GM21423 (cell line): ENCODE data around the gene ABI2.
"Not testable (repeated sequence)": the region's sequence is repeated elsewhere in the genome, so short reads cannot be mapped to it uniquely, and the experiment has no call there.

Experiments
- ATAC-seq: cut with Tn5 transposase; IDR thresholded peaks from one replicate; pipeline ENCODE4 v1.9.1; 2021; ENCODE audit warnings: mild to moderate bottlenecking, moderate library complexity; ENCODE audit not compliant: unreplicated experiment

The ABI2 gene

GRCh38 chr2:203354966-203355365 lies 26.8 kb downstream of the ABI2 start:
- ATAC-seq: no peak

DNA sequence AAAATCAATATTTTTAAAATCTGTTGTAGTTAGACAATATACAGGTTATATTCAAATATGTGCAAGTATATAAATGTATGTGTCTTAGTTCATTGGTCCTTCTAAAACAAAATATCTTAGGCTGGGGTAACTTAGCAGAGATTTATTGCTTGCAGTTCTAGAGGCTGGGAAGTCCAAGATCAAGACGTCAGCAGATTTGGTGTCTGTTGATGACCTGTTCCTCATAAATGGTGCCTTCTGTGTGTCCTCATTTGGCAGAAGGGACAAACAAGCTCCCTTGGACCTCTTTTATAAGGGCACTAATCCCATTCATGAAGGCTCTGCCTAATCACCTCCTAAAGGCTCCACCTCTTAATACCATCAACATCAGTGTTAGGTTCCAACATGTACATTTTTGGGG lies 31.3 kb downstream of the ABI2 start:
- no peak for ATAC-seq

- no peak for ATAC-seq
Measured at GRCh38 chr2:203360833-203361430, 32.7 kb downstream of the ABI2 start.

DNA sequence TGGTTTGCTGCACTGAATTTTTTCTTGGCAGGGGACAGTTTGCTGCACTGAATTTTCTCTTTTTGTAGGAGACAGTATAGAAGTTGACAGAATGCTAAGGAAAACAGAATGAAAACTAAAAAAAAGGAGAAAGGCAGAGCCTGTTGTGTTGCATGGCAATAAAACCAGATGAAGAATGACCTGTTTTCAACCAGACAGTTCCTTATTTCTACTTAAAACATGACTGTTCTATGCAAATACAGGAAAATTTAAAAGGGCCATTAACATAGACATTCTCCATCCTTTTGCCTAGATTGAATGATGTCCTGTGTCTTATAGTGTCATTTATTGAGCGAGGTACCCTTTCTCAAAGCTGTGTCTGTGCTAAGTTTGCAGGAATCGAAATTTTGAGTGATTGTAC lies 33.3 kb downstream of the ABI2 start:
- ATAC-seq: no peak

DNA sequence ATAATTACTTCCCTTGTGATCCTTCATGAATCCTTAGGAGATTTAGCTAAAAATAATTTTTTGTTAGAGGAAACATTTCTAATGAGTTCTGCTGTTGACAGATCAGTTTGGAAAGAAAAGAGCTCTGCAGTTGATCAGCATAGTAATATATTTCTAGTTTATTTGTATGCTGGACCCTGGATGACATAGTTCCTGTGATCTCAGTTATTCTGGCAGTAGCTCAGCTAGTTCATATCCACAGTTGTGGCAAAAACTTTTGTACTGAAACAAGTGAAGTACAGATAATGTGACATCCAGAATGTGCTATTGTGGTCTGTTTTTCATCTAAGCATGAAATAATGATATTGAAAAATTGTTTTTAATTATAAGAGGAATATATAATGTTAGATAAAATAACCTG lies 33.7 kb downstream of the ABI2 start:
- ATAC-seq: no peak

DNA sequence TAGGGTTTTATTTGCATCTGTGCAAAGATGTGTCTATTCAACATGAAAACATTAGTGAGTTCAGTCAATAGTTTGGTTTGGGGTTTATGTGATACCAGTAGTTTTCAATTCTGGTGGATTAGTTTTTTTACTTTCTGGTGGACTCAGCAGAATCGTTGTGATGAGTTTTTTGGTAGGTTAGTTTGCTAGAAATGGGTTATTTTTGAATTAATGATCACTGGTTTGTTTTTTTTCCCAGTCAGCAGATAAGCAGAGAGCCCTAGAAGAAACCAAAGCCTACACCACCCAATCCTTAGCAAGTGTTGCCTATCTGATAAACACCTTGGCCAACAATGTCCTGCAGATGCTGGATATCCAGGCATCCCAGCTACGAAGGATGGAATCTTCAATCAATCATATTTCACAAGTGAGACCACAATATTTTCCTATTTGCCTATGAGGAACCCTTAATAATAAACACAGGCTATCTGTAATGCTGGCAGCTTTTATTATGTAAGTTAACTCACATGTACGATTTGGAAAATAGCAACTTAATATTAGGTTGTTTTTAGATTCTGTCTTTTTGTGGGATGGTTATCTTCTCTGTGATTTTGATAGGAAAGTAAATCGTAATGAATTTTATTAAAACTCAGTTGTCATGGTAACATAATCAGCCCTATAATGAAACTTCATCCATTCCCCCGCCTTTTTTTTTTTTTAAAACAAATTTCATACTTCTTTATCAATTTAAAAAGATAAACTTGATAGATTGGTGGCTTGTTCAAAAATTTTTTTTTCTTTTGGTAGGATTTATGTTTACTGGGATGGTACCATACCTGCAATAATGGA lies 38.7 kb downstream of the ABI2 start:
- ATAC-seq: no peak

DNA sequence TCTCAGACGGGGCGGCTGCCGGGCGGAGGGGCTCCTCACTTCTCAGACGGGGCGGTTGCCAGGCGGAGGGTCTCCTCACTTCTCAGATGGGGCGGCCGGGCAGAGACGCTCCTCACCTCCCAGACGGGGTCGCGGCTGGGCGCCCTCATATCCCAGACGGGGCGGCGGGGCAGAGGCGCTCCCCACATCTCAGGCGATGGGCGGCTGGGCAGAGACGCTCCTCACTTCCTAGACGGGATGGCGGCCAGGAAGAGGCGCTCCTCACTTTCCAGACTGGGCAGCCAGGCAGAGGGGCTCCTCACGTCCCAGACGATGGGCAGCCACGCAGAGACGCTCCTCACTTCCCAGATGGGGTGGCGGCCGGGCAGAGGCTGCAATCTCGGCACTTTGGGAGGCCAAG lies 44.5 kb downstream of the ABI2 start:
- not testable (repeated sequence) for ATAC-seq

- no peak for ATAC-seq
Measured at GRCh38 chr2:203376173-203376572, 48.0 kb downstream of the ABI2 start.

- ATAC-seq: no peak
Measured at GRCh38 chr2:203379156-203379555, 51.0 kb downstream of the ABI2 start.

GRCh38 chr2:203383038-203383437 lies 54.8 kb downstream of the ABI2 start:
- no peak for ATAC-seq

DNA sequence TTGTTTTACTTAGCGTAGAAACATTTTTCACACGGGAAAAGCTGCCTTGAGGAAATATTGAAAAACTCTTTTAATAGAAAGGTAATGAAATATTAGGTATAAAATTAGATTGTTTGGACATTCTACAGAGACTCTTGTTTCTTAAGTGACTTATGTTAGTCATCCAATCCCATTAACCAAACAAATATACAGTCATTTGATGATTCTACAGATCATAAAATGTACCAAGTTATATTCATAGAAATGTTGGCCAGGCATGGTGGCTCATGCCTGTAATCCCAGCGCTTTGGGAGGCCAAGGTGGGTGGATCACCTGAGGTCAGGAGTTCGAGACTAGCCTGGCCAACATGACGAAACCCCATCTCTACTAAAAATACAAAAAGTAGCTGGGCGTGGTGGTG lies 60.0 kb downstream of the ABI2 start:
- not testable (repeated sequence) for ATAC-seq

DNA sequence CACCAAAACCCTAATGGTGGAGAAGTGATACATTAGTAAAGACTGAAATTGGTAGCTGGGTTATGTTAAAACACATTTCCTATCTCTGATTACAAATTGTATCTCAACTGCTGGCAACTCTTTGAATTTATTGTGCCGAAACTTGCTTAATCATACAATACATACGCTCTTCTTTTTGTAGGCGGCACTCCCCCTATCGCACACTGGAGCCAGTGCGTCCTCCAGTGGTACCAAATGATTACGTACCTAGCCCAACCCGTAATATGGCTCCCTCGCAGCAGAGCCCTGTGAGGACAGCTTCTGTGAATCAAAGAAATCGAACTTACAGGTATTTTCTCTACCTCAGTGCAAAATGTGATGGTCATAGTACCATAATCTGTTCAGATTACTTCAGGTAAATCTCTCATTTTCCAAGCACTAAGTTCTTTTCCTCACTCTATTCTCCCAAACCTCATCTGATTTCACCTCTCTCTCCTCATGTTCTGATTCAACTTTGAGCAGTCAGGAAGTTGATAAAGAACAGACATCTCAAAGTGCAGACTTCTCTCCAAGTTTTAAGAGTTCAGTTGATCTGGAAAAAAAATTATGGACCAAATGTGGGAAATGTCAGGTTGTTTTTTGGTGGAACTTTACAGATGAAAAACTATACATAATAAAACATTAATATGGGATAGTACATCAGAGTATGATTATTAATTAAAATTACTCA lies 66.5 kb downstream of the ABI2 start:
- no peak for ATAC-seq

DNA sequence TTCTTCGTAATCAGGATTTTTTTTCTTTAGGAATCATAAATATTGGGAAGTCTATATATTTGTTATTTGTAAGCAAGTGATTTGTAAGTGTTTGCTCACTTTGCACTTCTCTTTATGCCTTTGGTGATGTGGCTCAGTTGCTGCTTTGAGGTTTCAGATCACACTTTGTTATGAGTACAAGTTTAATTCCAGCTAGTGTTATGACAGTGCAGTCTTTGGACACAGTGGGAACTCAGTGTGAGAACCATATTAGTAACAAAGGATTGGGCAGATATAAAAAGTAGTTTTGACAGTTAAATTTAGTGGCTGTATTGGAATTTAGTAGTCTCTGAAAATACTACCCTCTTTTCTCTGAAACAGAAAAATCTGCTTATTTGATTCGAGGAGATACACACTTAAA lies 67.7 kb downstream of the ABI2 start:
- no peak for ATAC-seq

DNA sequence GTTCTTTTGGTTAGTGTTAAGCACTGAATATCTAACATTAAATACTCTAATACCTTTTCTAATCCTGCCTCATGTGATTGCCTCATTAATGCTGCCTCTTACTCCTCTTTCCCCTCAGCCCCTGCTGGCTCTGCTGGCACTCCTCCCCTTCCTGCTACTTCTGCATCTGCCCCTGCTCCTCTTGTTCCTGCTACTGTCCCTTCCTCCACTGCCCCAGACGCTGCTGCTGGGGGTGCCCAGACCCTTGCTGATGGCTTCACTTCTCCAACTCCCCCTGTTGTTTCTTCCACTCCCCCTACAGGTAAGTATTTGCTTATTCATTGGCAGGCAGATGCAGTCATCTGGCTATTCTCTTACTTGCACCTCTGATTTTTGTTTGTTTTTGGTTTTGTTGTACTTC lies 68.5 kb downstream of the ABI2 start:
- ATAC-seq: no peak

DNA sequence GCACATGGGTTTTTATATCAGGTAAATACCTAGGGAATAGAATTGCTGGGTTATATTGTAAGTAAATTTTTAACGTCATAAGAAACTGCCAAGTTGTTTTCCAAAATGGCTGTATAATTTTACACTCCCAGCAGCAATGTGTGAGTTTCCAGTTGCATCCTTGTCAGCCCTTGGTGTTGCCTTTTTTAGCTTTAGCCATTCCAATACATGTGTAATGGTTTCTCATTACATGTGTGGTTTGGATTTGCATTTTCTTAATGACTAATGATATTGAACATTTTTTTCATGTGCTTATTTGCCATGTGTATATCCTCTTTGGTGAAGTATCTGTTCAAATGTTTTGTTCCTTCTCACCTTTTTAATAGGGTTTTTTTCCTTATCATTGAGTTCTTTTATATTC lies 70.8 kb downstream of the ABI2 start:
- ATAC-seq: no peak

DNA sequence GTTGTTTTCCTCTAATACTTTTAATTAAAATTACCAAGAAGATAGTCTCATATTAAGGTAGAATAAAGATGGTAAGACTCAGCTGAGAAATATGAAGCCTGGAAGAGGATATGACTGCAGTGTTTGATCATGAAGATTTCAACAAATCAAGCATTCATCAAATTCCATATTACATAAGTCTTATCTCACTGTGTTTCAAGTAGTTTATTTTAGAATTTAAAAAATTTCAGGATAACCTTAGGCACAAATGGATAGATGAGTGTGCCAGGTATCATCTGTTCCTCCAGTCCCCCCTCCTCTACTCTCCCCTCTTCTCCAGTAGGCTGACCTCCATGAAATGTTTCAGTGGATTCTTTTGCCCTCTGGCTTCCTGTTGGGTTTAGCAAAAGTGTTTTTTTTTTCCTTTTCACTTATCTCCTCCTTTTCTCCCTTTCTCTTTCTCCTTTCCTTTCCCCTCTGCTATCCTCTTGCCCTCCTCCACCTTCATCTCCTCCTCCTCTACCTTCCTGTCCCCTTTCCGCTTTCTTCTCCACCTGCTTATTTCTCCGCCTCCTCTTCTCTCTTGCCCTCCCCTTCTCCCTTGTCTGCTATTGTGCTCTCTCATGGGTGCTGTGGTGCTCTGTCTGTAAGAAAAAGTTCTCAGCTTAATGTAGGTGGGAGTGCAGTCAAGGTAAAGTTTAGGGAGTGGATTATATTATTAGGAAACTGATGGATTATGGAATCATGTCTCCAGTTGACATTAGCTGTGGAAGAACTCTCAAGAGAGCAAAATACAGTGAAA lies 72.8 kb downstream of the ABI2 start:
- no peak for ATAC-seq

GRCh38 chr2:203404996-203405395 lies 76.8 kb downstream of the ABI2 start:
- no peak for ATAC-seq

DNA sequence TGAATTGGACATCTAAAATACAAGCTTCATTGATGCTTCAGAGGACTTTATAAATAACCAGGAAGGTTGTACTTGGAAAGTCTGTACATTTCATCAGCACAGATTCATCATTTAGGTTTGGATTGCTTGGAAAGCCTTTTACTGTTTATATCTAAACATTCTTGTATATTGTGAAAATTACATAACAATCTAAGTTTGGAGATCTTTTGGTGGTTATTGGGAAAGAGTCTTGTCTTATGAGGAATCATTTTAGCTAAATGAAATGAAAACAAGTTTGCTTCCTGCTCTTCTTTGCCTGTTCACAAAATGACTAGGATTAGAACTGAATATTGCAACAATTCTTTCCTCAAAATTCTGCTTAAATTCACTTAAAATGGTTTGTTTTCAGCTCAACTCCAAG lies 79.3 kb downstream of the ABI2 start:
- no peak for ATAC-seq

DNA sequence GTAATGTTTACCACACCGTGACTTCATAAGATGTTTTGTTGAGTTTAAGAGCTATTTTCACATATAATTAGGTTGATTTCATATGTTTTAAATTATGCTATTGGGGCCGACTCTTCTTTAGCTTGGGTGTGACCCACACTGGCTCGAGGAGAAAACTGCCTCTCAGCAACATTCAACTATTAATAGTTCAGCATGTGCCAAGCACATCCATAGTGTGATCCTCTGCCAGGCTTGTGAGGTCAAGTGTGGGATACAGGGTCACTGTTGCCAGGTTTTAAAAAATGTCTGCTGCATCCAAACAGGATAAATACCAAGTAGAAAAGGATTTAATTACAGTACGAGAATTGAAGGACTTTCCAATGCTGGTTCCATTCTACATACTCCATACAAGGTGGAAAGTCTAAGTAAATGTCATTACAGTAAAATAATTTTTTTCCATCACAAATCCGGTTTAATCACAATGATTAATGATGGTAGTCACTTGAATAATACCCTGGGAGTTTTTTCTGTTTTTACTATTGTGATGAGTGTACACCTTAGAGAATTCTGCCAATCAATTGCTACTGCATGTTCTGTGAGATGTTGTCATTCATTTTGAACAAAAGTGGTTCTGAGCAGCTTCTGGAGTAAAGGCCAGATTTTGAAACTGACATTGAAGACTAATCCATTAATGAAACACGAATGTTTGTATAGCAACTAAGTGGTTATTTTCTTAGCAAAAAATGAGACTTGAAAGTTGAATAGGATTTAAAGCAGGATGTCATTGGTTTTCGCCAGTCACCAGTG lies 84.5 kb downstream of the ABI2 start:
- no peak for ATAC-seq

GRCh38 chr2:203413796-203414195 lies 85.6 kb downstream of the ABI2 start:
- no peak for ATAC-seq

DNA sequence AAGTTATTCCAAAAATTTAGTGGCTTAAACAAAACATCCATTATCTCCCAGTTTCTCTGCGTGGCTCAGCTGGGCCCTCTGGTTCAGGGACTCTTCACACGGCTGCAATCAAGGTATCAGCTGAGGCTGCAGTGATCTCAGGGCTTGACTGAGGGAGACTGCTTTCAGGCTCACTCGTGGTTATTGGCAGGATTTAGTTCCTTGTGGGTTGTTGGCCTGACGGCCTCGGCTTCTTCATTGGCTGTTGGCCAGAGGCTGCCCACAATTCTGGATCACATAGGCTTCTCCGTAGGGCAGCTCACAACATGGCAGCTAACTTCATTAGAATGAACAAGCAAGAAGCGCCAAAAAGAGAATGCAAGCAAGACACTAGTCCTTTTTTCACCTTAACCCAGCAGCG lies 90.1 kb downstream of the ABI2 start:
- no peak for ATAC-seq
